HG02571 (cell line): ENCODE data around the gene CPVL.

ENCODE experiments used
- ATAC-seq: cut with Tn5 transposase; IDR thresholded peaks from one replicate; pipeline ENCODE4 v1.9.1; 2021; ENCODE audit warnings: mild to moderate bottlenecking, moderate library complexity; ENCODE audit not compliant: unreplicated experiment

CPVL gene

DNA sequence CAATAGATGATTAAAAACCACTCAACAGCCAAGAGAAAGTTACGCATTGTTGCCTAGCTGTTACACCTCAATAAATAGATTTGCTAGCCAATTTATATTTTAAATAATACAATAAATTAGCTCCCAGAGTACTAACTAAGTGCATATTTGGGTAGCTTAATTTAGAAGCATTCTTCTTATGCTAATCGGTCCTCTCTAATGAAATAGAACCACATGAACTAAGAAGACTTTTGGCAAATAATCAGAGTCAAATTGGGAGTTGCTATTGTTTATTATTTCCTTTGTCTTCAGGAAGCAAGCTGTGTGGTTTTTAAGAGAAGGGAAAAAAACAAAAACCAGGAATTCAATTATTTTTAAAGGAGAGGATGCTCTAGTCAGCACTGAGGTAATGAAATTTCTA lies 139.2 kb downstream of the CPVL start:
- no peak for ATAC-seq

DNA sequence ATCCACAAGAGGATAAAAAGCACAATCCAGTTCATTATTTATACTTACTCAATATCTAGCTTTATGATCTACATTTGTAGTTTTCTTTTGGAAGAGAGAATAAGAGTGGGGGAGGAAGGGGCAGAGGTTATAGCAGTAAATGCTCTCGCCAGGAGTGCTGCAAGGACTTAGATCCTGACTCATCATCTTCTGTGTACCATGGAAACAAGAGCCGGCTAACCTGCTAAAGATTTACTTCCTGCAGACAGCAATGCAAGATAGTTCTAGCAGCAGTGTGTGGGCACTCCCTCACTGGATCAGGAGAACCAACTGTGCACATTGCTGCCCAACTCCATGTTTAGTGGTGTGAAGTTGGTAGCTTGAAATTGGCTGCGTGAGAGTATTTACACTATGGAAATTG lies 140.5 kb downstream of the CPVL start:
- ATAC-seq = no peak

DNA sequence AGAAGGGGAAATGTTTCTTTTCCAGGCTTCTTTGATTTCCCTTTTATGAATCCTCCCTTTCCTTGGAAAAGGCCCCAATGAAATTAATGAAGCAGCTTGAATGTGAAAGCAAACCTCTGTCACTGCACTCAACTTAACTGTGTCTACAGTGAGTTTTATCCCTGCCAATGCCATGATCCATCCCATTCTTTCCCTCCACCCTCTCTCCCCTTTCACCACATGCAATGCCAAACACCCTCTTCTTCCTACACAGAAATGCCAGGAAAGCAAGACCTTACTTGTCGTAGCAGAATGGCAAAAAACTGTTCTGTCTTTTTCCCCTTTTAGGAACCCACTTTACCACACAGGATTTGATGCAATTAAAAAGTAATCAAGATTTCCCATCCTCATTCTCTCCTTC lies 140.9 kb downstream of the CPVL start:
- ATAC-seq = no peak

DNA sequence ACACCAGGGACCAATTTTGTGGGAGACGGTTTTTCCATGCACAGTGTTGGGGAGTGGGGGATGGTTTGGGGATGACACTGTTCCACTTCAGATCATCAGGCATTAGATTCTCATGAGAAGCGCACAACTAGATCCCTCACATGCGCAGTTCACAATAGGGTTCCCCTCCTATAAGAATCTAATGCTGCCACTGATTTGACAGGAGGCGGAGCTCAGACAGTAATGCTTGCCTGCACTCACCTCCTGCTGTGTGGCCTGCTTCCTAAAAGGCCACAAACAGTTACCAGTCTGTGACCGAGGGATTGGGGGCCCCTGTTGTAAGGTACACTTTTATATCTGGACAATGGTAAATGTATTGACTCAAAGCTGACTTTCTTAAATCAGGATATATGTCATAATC lies 142.6 kb downstream of the CPVL start:
- ATAC-seq = no peak

DNA sequence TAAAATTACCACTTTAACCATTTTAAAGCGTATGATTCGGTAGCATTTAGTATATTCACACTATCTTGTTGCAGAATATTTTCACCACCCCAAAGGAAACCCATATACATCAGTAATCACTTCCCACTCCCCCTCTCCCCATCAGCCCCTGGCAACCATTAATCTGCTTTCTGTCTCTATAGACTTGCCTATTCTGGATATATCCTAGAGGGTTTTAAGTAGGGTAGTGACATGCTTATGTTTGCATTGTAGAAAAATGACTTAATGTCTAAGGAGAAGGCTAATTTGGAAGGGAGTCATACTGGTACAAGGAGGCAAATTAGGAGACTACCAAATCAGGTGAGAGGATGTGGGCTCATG lies 145.6 kb downstream of the CPVL start:
- no peak for ATAC-seq

DNA sequence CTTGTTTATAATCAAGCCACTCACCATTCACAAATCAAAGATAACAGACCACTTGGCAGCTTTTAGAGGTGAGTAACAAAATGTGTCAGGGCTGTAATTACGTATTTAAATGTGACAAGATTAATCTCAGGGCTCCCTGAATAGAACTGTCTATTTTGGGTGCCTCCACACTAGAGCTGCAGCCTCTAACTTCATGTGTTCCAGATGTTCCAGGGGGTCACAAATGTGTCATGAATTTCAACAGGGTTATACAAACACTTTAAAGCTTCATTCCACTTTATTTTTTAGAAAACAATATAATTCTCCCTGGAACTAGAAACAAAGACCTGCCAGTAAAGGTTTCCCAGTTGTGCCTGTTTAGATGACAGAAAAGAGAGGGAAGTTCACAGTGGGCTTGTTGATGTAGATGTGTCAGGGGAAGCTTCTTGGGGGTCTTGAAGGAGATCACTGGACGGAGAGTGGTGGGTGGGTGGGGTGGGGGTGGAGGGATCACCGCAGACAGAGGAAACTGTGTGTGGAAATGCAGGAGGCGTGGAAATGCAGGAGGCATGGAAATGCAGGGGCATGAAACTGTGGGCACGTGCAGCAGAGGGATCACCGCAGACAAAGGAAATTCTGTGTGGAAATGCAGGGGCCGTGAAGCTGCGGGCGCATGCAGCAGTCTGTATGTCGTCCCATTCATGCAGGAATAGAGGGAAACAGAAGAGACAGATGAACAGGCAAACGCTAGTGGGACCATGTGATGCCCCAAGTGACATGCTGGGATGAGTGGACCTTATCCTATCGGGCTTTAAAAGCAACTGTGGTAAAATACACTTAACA lies 146.2 kb downstream of the CPVL start:
- no peak for ATAC-seq

DNA sequence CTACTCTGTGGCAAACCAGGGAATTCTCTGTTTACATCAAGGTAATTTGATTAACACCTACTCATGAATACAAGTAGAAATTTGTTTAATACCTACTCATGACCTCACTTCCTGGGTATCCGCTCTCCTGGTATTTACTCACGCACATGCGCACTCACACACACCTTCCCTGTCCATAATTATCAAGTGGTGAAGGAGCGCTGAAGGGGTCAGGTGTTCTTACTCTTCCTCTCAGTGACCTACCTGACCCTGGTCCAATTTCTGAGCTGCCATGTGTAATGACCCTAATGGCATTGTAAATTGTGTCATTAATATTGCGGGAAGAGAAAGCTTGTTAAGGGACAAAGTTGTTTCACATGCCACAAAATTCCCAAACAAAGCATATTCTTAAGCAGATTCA lies 146.9 kb downstream of the CPVL start:
- no peak for ATAC-seq

DNA sequence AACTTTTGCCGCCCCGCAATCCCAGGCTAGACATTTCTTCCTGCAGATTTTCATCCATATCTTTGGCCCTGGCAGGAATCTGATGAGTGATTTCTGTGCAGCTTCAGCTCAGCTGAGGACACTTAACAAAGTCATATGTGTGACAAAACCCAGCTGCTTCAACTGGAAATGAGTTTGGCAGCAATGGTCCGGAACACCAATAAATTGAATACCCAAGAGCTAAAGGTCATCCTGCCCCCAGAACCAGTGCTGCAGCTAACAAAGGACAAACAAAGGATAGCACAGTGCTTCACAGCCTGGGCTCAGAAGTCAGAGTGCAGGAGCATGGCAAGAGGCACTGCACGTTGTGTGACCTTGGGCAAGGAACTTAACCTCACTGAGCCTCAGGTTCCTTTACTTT lies 148.2 kb downstream of the CPVL start:
- no peak for ATAC-seq

DNA sequence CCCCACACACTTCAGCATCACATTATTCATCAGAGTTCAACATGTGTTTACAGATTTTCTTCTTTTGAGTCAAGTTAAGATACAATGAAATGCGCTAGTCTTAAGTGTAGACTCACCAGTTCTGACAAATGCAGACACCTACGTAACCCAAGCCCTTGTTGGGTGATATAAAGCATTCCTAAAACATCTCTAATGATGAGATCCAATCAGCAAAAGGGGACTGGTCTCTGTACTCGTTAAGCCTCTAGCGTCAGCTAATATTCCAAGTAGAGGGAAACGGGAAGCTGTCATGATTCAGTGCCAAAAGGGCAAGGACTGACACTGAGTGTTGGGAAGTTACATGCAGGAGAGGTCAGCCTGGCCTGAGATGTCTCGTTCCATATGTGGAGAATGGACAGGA lies 149.5 kb downstream of the CPVL start:
- no peak for ATAC-seq

DNA sequence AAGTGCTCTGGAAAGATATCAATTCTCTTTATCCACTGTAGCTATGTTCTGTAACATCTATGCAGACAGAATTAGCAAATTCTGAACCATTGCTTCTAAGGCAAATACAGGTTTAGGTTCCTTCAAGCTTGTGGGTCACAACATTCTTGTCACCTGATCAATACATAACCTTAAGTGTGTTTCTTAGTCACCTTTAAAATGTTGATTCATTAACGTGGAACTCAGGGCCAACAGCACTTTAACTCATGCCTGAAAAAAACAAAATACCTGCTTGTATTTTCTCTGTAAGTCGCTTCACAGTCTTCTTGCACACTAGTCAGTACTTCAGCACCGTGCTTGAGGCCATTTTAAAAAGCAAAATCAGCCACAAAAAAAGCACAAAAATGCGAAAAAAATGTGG lies 153.0 kb downstream of the CPVL start:
- no peak for ATAC-seq

DNA sequence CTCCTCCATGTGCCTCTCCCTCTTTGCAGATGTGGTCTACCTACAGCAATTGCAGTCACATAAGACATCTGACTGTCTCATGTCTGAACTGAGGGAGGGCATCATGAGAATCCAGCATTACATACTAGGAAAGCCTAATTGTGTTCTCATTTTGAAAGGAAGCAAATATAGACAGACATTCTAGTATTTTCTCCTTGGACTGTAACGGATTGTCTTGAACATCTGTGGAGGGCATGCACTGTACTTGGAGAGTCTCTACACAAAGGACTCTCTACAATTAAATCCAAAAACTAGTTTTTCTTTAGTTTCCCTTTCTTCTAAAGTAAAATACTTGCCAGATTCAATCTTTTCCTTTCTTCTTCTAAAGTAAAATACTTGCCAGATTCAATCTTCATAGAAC lies 153.5 kb downstream of the CPVL start:
- no peak for ATAC-seq

DNA sequence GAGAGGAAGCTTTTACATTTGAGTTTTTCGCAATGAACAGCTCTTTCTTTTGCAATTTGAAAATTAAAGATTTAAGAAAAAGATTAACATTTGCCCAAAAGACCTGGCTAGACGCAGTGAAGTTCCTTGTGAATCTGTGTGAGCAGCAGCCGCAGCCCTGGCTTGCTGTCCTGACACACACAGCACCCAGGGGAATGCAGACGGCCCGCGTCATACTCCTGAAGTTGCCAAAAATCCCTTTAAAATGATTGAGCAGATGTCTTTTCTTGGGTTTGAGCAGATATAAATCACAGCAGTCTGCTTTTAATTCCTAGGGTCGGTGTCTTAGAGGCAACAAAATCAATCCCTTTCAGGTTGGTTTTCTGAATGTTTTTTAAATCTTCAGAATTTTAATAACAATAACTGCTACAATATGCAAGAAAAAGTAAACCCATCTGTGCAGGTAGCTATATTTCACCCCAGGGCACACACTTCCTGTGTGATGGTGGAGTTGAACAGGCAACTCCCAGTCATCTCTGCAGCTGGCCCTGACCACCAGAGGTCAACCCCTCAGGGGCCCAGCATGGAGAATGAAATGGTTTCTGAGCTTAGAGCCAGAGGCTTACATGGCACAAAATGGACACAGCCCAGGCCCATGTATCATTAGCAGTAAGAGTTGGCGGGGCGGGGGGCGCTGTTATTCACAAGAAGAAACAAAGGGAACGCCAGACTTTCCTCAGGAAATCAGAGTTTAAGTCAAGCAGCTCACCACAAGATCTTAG lies 156.0 kb downstream of the CPVL start:
- ATAC-seq = no peak

DNA sequence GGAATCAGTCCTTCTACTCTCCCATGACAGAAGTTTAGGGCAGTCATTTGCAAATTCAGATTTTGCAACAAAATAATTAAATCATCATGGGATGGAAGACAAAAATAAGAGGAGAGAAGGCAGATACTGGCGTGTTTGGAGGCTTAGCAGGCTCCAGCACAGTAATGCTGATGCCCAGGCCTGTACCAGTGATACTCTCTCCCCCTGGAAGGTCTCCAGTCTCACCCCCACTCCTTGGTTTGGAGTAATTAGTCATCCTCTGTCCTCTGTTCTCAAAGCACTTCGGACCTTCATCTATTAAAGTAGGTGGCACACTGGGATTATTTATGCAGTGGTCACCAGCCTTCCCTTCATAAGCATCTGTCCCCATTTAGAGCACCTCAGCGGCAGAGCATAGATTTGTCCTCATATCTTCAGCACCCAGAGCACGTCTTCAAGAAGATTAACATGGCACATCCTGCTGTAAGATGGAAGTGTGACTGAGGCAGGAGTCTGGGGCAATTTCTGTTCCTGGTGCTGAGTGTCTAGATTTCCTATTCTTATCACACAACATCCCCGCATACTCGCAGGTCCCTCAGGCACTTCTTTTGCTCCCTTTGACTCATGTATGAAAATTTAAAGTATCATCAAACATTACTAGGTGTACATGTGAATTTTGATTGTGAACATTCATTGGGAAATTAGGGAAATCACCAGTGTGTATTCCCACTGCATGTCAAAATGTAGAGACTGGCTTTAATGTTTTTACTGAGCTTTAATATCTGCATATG lies 156.9 kb downstream of the CPVL start:
- ATAC-seq = no peak

DNA sequence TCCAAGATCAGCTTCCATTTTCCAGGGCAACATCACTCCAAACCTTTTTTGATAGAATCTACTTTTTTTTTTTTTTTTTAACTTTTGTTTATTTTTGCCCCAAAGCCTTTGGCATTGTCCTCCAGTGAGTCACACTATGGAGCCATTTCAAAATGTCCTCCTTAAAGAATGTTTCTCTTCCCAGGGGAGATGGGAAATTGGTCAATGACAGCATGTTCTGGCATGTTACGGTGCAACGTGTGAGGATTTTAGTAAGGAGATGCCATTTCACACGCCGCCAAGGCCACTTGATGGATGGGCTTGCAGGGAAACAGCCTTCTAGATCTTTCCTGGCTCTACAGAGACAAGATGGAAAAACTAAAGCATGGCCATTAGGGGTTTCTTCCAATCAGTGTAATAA lies 157.5 kb downstream of the CPVL start:
- ATAC-seq = no peak

DNA sequence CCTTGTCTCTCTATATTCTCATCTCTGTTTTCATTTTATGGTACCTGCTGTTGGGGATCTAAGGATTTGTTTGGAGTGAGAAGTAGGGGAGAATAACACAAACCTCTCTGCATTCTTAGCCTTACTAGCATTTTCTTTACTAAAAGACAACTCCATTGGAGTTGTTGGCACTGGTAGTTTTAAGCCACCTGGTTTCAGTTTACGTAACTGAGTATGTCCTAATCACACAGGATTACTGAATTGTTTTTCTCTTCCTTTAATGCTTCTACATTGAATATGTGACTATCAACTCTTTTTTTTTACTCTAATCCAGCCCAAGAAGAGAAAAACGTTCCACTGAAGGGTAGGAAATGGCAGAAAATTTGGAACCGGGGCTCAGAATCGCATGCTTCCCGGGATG lies 158.2 kb downstream of the CPVL start:
- ATAC-seq = no peak

DNA sequence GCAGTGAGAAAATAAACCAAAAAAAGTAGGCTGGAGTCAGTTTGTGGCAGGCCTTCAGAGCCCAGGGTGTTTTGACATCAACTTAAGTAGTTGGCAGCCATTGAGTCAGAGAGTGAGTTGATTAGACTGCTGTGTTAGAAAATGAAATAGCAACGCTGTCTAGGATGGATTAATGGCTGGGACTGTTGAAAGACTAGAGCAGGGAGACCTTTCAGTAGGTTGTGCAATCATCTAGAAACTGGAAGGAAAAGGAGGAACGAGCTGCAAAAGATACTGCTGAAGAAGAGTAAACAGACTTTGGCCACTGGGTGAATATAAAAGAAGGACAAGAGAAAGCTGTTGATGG lies 159.6 kb downstream of the CPVL start:
- no peak for ATAC-seq

DNA sequence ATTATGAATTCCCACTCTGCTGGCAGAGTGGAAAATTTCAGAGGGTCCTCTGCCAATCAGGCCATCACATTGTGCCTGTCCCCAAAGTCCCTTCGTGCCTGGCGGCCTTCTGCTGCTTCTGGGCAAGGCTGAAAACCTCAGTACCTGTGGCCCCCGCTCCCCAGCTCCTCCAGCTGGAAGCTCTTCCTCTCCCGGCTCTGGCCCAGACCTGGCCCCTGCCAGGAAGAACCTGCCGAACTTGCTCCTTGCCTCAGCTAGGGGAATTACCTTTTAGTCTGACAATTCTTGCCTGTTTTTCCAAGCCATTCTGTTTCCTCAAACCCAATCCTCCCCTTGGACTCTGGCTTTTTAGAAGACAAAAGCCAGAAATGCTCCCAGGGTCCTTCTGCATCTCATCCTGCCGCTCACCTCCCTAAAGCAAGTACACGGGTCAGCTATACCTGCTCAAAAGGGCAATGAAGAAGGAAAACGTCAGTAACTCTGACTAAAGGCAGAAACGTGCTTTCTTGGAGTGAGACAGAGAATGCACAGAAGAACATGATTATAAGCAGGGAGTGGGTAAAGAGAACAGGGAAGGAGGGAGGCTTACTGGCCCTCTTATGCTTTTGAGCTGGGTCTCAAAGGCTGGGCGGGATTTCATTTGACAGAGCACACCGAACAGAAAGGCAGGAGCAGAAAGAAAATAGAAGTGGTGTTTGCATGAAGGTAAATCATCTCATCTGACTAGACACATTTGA lies 160.1 kb downstream of the CPVL start:
- ATAC-seq = no peak

DNA sequence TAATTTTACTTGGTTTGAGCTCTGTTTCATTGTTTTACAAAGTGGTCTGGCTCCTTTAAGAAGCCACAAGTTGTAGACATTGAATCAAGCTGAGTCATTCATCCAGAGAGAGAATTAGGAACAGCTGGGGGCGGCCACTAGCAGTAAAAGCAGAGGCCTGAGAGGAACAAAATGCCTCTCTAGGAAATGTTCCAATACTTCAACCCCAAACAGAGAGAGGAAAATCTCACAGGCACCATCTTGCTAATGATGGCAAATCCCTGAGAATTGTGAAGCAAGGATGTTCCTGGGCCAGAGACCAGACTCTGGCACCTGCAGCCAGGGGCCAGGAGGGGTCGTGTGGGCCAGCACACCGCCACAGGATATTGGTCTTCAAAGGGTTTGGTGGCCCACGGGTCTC lies 161.7 kb downstream of the CPVL start:
- no peak for ATAC-seq

DNA sequence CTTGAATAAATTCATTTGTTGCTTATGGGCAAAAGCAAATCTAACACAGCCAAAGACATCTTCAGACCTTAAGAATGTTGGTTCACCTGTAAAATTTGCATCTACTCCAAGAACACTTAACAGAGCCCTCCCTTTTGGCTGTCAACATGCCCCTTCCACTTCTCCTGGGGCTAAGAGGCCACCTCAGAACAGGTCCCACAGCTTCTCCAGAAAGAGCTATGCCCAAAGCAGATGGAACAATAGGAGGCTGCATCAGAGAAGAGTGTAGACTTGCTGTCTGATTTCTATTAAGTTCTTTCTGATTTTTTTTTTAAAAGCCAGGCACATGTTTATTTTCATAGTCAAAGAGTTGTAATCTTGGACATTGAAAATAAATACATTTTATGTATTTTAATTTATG lies 162.1 kb downstream of the CPVL start:
- no peak for ATAC-seq

DNA sequence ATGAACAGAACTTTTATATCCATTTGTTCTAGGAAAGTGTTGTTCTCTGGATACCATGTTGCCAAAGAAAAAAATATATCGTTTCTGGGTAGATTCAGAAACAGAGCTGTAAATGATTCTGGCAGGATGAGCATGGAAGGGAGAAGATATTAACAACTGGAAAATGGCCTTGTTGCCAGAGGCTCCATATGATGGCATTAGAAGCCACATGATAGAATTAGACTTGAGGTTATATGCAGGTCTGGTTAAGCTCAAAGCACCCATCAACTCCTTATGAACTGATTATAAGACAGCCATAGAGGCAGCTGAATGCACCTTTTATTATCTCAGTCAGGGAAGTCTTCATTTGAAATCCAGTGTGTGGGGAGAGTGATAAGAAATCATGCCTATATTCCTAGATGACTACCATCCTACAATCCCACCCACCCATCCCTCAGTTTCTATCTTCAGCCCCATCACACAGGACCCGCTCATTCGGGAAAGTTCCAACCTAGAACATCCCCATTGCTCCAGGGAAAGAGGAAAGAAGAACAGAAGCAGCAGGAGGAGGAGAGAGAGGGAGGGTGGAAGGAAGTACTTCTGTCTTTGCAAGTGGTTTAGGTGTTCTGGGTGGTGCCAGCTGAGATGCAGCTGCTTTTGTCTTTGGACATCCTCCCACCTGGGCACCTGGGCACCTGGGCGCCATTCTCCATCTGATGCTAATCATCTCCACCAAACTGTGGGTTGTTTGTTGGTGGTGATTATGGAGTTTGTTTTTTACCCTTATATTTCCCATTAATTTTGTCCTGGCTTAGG lies 162.7 kb downstream of the CPVL start:
- no peak for ATAC-seq

DNA sequence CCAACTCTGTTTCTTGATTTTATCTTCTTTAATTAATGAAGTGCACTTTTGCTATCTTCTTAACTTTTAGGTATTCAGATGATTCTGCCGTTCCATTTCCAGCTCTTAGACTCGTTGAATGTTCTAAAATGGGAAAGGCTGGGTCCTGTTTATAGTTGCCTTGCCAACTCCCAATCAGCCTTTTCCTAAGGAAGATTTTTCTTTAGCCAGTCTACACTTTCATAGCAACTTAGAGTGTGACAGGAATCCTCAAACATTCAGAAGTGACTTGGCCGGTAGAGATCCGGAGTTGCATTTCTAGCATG lies 165.2 kb downstream of the CPVL start:
- no peak for ATAC-seq
